ENCODE results near the gene ANKK1.

The ANKK1 gene, protein sequence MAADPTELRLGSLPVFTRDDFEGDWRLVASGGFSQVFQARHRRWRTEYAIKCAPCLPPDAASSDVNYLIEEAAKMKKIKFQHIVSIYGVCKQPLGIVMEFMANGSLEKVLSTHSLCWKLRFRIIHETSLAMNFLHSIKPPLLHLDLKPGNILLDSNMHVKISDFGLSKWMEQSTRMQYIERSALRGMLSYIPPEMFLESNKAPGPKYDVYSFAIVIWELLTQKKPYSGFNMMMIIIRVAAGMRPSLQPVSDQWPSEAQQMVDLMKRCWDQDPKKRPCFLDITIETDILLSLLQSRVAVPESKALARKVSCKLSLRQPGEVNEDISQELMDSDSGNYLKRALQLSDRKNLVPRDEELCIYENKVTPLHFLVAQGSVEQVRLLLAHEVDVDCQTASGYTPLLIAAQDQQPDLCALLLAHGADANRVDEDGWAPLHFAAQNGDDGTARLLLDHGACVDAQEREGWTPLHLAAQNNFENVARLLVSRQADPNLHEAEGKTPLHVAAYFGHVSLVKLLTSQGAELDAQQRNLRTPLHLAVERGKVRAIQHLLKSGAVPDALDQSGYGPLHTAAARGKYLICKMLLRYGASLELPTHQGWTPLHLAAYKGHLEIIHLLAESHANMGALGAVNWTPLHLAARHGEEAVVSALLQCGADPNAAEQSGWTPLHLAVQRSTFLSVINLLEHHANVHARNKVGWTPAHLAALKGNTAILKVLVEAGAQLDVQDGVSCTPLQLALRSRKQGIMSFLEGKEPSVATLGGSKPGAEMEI

DNA sequence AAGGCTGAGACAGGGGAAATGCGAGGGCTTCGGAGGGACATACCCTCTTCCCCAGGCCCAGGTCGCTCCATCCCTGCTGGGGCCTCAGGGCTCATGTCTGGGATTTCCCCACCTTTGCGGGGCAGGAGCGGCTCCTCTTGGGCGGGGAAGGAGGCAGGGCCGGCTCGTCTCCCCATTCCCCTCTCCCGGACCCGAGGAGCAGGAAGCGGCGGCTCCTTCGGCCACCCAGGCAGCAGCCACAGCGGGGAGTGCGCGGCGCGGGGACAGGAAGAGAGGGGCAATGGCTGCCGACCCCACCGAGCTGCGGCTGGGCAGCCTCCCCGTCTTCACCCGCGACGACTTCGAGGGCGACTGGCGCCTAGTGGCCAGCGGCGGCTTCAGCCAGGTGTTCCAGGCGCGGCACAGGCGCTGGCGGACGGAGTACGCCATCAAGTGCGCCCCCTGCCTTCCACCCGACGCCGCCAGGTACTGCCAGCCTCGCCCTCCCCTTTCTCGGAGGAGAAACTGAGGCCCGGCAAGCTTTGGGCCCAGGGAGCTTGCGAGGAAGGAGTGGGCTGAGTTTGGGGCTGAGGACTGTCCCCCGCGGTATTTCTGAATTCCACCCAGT, at the start of gene ANKK1:
Gene ANKK1 (plus strand): TSS at position 175 of the 607 bp plus-strand sequence. CDS start 106 bp downstream, at position 281.
- no peak for DNase-seq

GRCh38 chr11:113338730-113339129, 48.8 kb upstream of the ANKK1 start:
- DNase-seq, result no peak

DNA sequence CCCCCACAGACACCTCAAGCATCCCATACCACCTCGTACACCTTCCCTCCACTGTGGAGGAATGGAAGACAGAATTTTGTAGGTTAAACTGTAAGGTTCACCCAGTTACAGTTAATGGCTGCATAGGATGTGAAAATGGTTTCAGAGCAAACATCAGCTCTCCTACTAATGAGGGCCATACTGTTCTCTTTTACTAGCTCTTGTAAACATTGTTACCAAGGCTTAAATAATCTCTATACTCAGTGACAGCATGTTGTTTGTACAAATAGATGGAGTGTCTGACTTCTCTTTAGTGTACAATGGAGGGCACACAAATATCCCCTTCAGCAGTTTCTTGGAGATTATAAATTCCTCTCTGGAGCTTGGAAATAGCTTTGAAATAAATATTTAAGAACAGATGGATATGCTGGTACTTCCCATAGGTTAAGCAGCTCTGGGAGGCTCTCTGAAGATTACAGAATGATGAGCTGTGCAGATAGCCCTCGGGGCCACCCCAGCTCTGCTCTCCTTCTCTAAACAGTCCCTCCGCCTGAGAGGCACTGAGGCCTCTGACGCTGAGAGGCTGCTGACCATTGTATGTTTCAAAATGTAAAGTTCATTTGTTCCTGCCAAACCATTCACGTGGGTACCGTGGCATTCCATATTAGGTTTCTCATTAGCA, 47.5 kb upstream of the ANKK1 start:
- DNase-seq, result no peak

GRCh38 chr11:113341388-113342165, 46.0 kb upstream of the ANKK1 start:
- DNase-seq, result no peak

DNA sequence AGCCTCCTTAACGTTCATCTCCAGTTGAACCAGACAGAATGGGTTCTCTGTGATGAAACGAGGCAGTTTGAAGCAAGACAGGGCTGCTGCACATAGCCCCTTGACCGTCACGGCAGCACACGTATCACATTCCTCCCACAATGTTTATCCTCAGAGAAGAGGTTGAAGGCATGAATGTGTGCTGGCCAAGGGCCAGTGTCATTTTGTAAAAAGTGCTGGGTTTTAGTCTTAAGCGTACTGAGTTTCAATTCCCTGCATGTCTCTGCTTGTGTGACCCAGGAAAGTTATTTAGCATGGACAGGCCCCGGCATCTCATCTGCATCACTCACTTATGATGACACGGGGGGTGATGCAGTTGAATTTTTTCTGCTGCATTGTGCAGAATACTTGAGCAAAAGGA, 41.6 kb upstream of the ANKK1 start:
- DNase-seq, result no peak

- DNase-seq, result no peak
These were observed 38.1 kb upstream of the ANKK1 start for GRCh38 chr11:113349528-113349927.

- DNase-seq, result no peak
These were observed 37.1 kb upstream of the ANKK1 start for GRCh38 chr11:113350336-113351067.

DNA sequence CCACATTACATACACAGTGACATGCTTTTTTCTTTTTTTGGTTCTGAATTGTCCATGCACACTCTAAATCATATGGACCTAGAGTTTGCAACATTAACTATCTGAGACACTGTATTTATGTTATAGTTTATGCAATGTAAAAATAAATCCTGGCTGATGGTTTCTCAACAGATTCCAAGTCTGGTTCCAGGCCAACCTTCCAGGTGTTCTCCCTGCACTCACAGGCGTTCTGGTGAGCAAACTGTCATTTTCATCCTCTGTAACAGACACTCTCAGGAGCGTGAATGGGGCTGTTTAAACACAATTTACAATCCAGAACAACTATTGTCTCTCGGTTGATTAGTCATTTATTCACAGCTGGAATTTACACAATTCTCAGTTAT, 36.5 kb upstream of the ANKK1 start:
- no peak for DNase-seq

- no peak for DNase-seq
These were observed 36.1 kb upstream of the ANKK1 start for GRCh38 chr11:113351480-113351879.

- no peak for DNase-seq
These were observed 31.4 kb upstream of the ANKK1 start for GRCh38 chr11:113356203-113356602.

- DNase-seq, result no peak
These were observed 24.2 kb upstream of the ANKK1 start for GRCh38 chr11:113363406-113363805.

DNA sequence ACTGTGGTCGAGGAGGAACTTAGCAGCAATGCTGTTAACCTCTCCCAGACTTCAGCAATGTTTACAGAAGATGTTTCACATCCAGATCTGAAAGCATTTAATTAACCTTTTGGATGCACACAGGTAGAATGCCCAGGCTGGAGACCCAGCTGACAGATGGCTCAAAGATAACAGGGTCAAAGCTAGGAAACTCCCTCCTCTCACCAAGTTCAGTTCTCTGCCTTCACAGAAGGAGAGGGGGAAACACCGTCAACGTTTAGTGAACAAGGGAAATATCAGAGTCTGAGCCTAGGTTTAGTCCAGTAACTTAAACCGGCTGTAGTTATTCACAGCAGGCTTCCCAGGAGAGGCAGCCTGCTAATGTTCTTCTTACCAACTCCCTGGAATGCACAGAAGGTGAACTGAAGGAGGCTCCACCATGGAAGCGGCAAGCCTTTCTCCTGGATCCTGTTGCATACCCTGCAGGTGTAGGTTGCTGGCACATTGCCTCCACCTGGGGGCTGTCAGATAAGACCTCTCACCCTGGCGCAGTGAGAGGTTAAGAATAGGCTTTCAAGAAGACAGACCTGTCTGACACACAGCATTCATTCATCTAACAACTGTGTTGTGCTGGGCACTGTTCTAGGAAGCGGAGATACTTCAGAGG, 23.5 kb upstream of the ANKK1 start:
- no peak for DNase-seq

DNA sequence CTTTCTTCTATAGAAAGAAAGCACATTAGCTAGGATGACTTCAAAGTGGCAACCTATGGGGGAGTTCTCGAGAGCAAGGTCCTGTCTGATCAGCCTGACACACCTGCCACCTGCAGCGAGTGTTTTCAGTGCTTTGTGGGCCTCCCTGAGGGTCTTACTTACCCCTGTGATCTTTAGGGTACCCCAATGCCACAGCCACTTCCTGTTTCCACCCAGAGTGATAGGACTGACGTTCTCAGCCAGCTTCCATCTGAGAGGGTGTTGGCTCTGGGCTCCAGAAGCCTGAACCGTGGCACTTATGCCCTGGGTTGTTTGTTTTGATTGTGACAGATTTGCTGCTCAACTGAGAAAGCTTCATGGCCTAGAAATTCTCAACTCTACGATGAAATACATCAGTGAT, 21.7 kb upstream of the ANKK1 start:
- DNase-seq, result no peak

- DNase-seq, result no peak
These were observed 18.2 kb upstream of the ANKK1 start for GRCh38 chr11:113369411-113369810.

DNA sequence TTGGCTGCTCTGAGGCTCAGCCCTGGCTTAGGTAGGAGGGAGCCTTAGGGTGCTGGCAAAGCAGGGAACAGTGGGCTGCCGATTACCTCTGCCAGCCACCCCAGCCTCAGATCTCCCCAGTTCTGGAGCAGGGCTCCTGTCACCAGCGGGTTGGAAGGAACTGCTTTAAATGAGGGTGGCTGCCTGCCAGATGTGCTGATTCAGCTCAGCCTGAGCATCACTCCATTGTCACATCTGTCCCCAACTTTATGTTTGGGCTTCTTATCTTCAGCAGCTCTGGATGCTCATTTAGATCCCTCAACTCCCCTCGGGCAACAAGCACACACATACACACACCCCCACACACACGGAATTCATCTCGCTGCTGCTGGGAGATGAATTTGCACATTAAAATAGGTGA, 16.9 kb upstream of the ANKK1 start:
- no peak for DNase-seq

DNA sequence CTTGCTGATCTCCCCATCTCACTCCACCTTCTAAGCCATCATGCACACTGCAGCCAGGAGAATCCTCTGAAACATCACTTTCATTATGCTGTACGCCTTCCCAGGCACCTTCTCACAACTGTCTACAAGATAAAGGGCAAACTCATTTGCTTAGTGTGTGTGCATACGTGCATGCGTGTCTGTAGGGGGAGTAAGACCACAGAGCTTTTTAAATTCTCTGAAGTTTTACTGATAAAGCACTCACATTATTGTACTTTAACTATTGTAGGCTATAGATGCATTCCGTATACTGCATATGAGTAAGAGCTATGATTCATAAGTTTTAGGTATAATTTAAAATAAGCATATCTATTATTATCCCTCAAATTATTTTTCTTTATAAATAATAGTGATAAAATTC, 15.3 kb upstream of the ANKK1 start:
- DNase-seq, result no peak

DNA sequence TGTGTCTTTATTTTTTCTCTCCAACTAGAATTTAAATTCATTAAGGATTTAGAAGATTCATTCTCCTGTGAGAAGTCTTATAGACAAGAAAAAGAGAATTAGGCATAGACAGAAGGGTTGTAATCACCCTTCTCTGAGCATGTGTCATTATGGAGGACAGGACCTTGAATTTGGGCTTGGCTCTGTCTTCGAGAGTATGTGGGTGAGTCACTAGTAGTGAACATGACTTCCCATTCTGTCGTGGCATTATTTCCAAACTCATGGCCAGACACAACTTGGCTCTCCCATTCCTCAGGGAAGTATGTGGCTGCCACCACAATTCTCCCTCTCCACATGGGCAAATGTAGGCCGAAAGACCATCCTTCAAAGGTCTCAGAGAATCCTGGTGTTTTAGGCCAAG, 14.3 kb upstream of the ANKK1 start:
- DNase-seq, result no peak

DNA sequence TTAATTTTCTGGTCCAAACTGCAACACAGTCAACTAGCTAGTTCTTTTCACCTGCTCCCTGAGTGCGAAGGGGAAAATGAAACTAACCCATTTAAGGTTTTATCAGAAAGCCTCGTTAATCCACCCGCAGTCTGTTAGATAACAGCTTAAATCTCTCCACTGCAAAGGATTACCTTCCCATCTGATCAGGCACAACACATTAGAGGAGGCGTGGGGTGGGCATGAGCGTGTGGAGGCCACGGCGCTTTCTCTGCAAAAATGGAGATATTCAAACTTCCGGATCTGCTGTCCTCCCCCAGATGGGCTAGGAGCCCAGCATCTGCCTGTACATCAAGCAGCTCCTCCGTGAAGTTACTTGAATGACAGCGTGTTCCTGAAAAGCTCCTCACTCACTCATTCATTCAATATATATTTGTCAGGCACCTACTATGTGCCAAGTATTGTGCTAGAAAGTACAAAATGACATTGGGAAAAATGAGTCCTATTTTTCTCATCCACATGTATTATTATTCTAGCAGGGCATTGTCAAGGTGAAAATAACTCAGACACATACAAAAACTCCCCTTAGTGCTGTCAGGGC, 13.5 kb upstream of the ANKK1 start:
- DNase-seq, result no peak

- no peak for DNase-seq
These were observed 12.2 kb upstream of the ANKK1 start for GRCh38 chr11:113375402-113375801.

- no peak for DNase-seq
These were observed 11.4 kb upstream of the ANKK1 start for GRCh38 chr11:113376156-113376555.
